Suprapubic skin (tissue), 3 donors: ENCODE measurements around the gene DHDH.
"Not testable (repeated sequence)": the region's sequence is repeated elsewhere in the genome, so short reads cannot be mapped to it uniquely, and the experiment has no call there.

Experiments
- CTCF ChIP-seq, 2 donors: fragments of 200-600 bp in 1 of 2; fragments of 450-650 bp in 1 of 2; sonication (generic) in 1 of 2; IDR thresholded peaks; one replicate each; pipeline ENCODE4 v1.5.1; 2016 to 2019; ENCODE audit warnings: antibody characterized with exemption in 2 of 2, mild to moderate bottlenecking in 1 of 2, moderate library complexity in 1 of 2
- POLR2A ChIP-seq, 2 donors: fragments of 450-650 bp; IDR thresholded peaks; one replicate each; pipeline ENCODE4 v1.6.1; 2017; ENCODE audit warnings: antibody characterized with exemption in 2 of 2, mild to moderate bottlenecking in 2 of 2, moderate library complexity in 2 of 2

GRCh38 chr19:48925890-48926289, 7.6 kb upstream of the DHDH start:
- not testable (repeated sequence) for TF ChIP-seq CTCF, POLR2A (IDR thresholded peaks at IDR 0.05)
